NCI-H82 treated with DMSO at 0.1 percent for 48 hours (cell line): ENCODE data around the gene PLD3.
"Not testable (repeated sequence)": the region's sequence is repeated elsewhere in the genome, so short reads cannot be mapped to it uniquely, and the experiment has no call there.

Source experiments
- DNase-seq: peaks from one replicate; lab custom pipeline; 2025; ENCODE audit not compliant: unreplicated experiment; lab: John Stamatoyannopoulos, UW

PLD3 gene

GRCh38 chr19:40388481-40388880, 40.0 kb downstream of the PLD3 start:
- no peak for DNase-seq

- no peak for DNase-seq
Observed at GRCh38 chr19:40389404-40390083, 41.0 kb downstream of the PLD3 start.

- DNase-seq: no peak
Observed at GRCh38 chr19:40390084-40390742, 41.7 kb downstream of the PLD3 start, which contains the start of gene HIPK4. HIPK4 (minus strand) TSS chr19:40390181; CDS start chr19:40389902, 279 bp downstream.

GRCh38 chr19:40392123-40392522, 43.6 kb downstream of the PLD3 start:
- no peak for DNase-seq

- DNase-seq: no peak
Observed at GRCh38 chr19:40392894-40393517, 44.5 kb downstream of the PLD3 start.

GRCh38 chr19:40393894-40394815, 45.7 kb downstream of the PLD3 start:
- no peak for DNase-seq

- DNase-seq: no peak
Observed at GRCh38 chr19:40394816-40395210, 46.3 kb downstream of the PLD3 start.

GRCh38 chr19:40395956-40396355, 47.5 kb downstream of the PLD3 start:
- DNase-seq: no peak

- no peak for DNase-seq
Observed at GRCh38 chr19:40396886-40397567, 48.5 kb downstream of the PLD3 start.

- no peak for DNase-seq
Observed at GRCh38 chr19:40397568-40397906, 49.0 kb downstream of the PLD3 start.

- DNase-seq: peak; percentile 80
Observed at GRCh38 chr19:40398417-40399131, 50.1 kb downstream of the PLD3 start.

- DNase-seq: no peak
Observed at GRCh38 chr19:40400559-40400958, 52.1 kb downstream of the PLD3 start.

GRCh38 chr19:40403262-40403984, 54.9 kb downstream of the PLD3 start:
- DNase-seq: peak; percentile 80

GRCh38 chr19:40407714-40408597, 59.5 kb downstream of the PLD3 start:
- DNase-seq: no peak

GRCh38 chr19:40408598-40408925, 60.1 kb downstream of the PLD3 start:
- not testable (repeated sequence) for DNase-seq

- DNase-seq: no peak
Observed at GRCh38 chr19:40410030-40410389, 61.5 kb downstream of the PLD3 start.

- no peak for DNase-seq
Observed at GRCh38 chr19:40411125-40411842, 62.8 kb downstream of the PLD3 start.

GRCh38 chr19:40411958-40412499, 63.5 kb downstream of the PLD3 start:
- DNase-seq: no peak
